Esophagus squamous epithelium (tissue), 5 donors: ENCODE measurements around the gene ANKRD44. TPM values are rescaled to one million over a fixed set of nuclear protein-coding genes. Genes with fewer than 3 reads are reported as not detected.
A peak's percentile ranks its signal among the peaks of the same experiment; 100 is the strongest.

ENCODE experiments used
- DNase-seq: peaks from one replicate; lab custom pipeline; 2025; lab: John Stamatoyannopoulos, UW
- H3K27ac ChIP-seq, 4 donors: fragments of 200-600 bp; sonication (generic); one replicate each; pipeline ENCODE4 v1.5.1; 2016 to 2019; ENCODE audit warnings: mild to moderate bottlenecking in 1 of 4
- H3K27me3 ChIP-seq, 4 donors: fragments of 200-600 bp; sonication (generic); 1 replicate in 3 of 4; 2 replicates in 1 of 4; pipeline versions ENCODE4 v1.5.1 to v1.6.0; 2017 to 2021; ENCODE audit warnings: antibody characterized with exemption in 1 of 4
- H3K36me3 ChIP-seq, 3 donors: fragments of 200-600 bp; sonication (generic); one replicate each; pipeline ENCODE4 v1.5.1; 2016 to 2019
- H3K4me1 ChIP-seq, 3 donors: fragments of 200-600 bp; sonication (generic); one replicate each; pipeline ENCODE4 v1.5.1; 2017 to 2019
- H3K4me3 ChIP-seq, 4 donors: fragments of 200-600 bp; sonication (generic); 1 replicate in 3 of 4; 2 replicates in 1 of 4; pipeline ENCODE4 v1.5.1; 2016 to 2019; ENCODE audit warnings: mild to moderate bottlenecking in 2 of 4, moderate library complexity in 1 of 4
- H3K9me3 ChIP-seq, 3 donors: fragments of 200-600 bp; sonication (generic); one replicate each; pipeline ENCODE4 v1.5.1; 2016 to 2019
- CTCF ChIP-seq, 6 experiments: fragments of 450-650 bp in 4 of 6; fragments of 200-600 bp in 2 of 6; sonication (generic) in 2 of 6; IDR thresholded peaks; one replicate each; pipeline ENCODE4 v1.5.1; 2016 to 2019; ENCODE audit warnings: antibody characterized with exemption in 6 of 6, mild to moderate bottlenecking in 4 of 6, moderate library complexity in 4 of 6
- POLR2A ChIP-seq, 4 donors: fragments of 450-650 bp; IDR thresholded peaks; one replicate each; pipeline ENCODE4 v1.6.1; 2017; ENCODE audit warnings: antibody characterized with exemption in 4 of 4, mild to moderate bottlenecking in 4 of 4, moderate library complexity in 3 of 4
- WGBS, 2 donors: methylation state at CpG; one replicate each; pipeline ENCODE4 v1.1.5; 2018; 5-methylcytosine and 5-hydroxymethylcytosine counted together
- intact Hi-C: fragments of 100-400 bp; cut with DNase I; formaldehyde crosslinking; loops from one replicate; pipeline ENCODE4 v1.15.0; 2022
- total RNA-seq, 4 donors: library from RNA; depleted of rRNA; stranded (reverse); fragments of >200 nt; gene quantifications; one replicate each; pipeline ENCODE4 v1.1.0, GENCODE V29; 2016
- donor health status: DM: yes; HTN: yes; CAD: no.

ANKRD44 gene
- total RNA-seq, 4 donors from 2014 or later: 4.5 to 54.0 (median 11.4) TPM

- intact Hi-C loops: no loop called here
- TF ChIP-seq CTCF (IDR thresholded peaks at IDR 0.05): no peak
- TF ChIP-seq POLR2A (IDR thresholded peaks at IDR 0.05): no peak
- Histone ChIP-seq H3K27ac (peak overlapping the region in 2 of 4 donors; percentile 26 to 50), H3K4me3 (no peak overlapping the region), H3K36me3 (no peaks in the 10 kb centered on the region), H3K27me3 (no peaks in the 10 kb centered on the region), H3K4me1 (peaks cover 0 to 16% (median 5%) of the 10 kb centered on the region in 3 donors), H3K9me3 (no peaks in the 10 kb centered on the region)
- 52 to 68% methylated on average over 1 of the region's 1 CpG for WGBS, 2 donors
- DNase-seq: no peak
Measured at GRCh38 chr2:196987298-196987648, 323.3 kb downstream of the ANKRD44 start.

GRCh38 chr2:196985511-196986183 lies 324.9 kb downstream of the ANKRD44 start:
- H3K27ac ChIP-seq: no peak overlapping the region
- WGBS, 2 donors: 62 to 75% methylated on average over 3 of the region's 3 CpGs
- TF ChIP-seq POLR2A (IDR thresholded peaks at IDR 0.05): no peak

GRCh38 chr2:196984903-196985302 lies 325.7 kb downstream of the ANKRD44 start:
- Histone ChIP-seq H3K27me3 (no peaks in the 10 kb centered on the region), H3K4me3 (no peak overlapping the region), H3K36me3 (no peaks in the 10 kb centered on the region), H3K9me3 (no peaks in the 10 kb centered on the region), H3K27ac (no peak overlapping the region), H3K4me1 (peaks cover 0 to 16% (median 5%) of the 10 kb centered on the region in 3 donors)
- intact Hi-C loops: no loop called here
- no peak for DNase-seq
- 100% methylated on average over 1 to 5 of the region's 5 CpGs for WGBS, 2 donors
- TF ChIP-seq CTCF (IDR thresholded peaks at IDR 0.05) (no peak), POLR2A (IDR thresholded peaks at IDR 0.05) (no peak)

More at GRCh38 chr2:196985511-196986183, 324.9 kb downstream of the ANKRD44 start:
- DNase-seq: no peak
- H3K9me3 ChIP-seq: no peaks in the 10 kb centered on the region
- no peaks in the 10 kb centered on the region for H3K36me3 ChIP-seq
- peaks cover 0 to 16% (median 5%) of the 10 kb centered on the region in 3 donors for H3K4me1 ChIP-seq
- H3K27me3 ChIP-seq: no peaks in the 10 kb centered on the region
- H3K4me3 ChIP-seq: no peak overlapping the region
- intact Hi-C loops: no loop called here

GRCh38 chr2:196983934-196984333 lies 326.6 kb downstream of the ANKRD44 start:
- no peaks in the 10 kb centered on the region for H3K36me3 ChIP-seq
- H3K4me1 ChIP-seq: peaks cover 0 to 16% (median 5%) of the 10 kb centered on the region in 3 donors
- H3K9me3 ChIP-seq: no peaks in the 10 kb centered on the region
- no peak overlapping the region for H3K4me3 ChIP-seq
- WGBS, 2 donors: 64 to 69% methylated on average over 3 of the region's 3 CpGs
- intact Hi-C loops: no loop called here
- H3K27me3 ChIP-seq: no peaks in the 10 kb centered on the region
- no peak for TF ChIP-seq CTCF (IDR thresholded peaks at IDR 0.05)
- no peak for TF ChIP-seq POLR2A (IDR thresholded peaks at IDR 0.05)
- no peak overlapping the region for H3K27ac ChIP-seq
- no peak for DNase-seq

GRCh38 chr2:196980473-196980872 lies 330.1 kb downstream of the ANKRD44 start:
- 50 to 56% methylated on average over 3 of the region's 3 CpGs for WGBS, 2 donors
- no peak for DNase-seq
- TF ChIP-seq CTCF (IDR thresholded peaks at IDR 0.05): no peak
- Histone ChIP-seq H3K27ac (no peak overlapping the region), H3K9me3 (no peaks in the 10 kb centered on the region), H3K4me1 (no peaks in the 10 kb centered on the region), H3K4me3 (no peak overlapping the region), H3K36me3 (no peaks in the 10 kb centered on the region), H3K27me3 (no peaks in the 10 kb centered on the region)
- intact Hi-C loops: no loop called here
